Liver (tissue), 3 donors: ENCODE measurements around the gene FCRL5.

Experiments used
- EGR1 ChIP-seq, 2 donors: IDR thresholded peaks; 2 replicates each; pipeline ENCODE4 v1.6.1; 2016 to 2018; ENCODE audit warnings: antibody characterized with exemption in 2 of 2, low read depth in 2 of 2
- FOXA1 ChIP-seq: IDR thresholded peaks from 2 replicates; pipeline ENCODE4 v1.6.1; 2016; ENCODE audit warnings: antibody characterized with exemption
- TF ChIP-seq, protein P1 (sequence below): fragments of 150-350 bp; IDR thresholded peaks from 2 replicates; pipeline ENCODE4 v1.5.1; 2017; ENCODE audit warnings: improper control_type of control experiment, low read depth, low read length; ENCODE audit not compliant: missing input control
- donor health status: healthy.
- donor health status: healthy.

DNA sequence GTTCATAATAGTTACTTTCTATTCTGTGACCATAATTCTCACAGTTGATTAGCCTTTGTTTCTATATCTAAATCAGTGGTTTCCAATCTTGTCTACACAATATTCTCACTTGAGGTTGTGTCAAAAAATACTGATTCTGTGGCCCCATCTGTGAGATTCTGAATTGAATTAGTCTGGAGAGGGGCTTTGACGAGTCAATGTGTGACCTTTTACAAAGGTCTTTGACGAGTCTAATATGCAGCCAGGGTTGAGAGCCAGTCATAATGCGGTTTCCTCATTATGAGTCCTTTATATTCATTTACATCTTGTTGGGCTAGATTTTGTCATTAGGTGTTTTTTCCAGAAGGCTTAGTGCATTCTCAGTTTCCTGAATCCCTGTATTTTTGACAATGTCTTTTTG is 19.7 kb downstream of the FCRL5 start:
- TF ChIP-seq EGR1 (IDR thresholded peaks at IDR 0.05; ENCODE audit: low read depth in 2 of 2) (no peak), FOXA1 (no peak)
- TF ChIP-seq, protein P1, sequence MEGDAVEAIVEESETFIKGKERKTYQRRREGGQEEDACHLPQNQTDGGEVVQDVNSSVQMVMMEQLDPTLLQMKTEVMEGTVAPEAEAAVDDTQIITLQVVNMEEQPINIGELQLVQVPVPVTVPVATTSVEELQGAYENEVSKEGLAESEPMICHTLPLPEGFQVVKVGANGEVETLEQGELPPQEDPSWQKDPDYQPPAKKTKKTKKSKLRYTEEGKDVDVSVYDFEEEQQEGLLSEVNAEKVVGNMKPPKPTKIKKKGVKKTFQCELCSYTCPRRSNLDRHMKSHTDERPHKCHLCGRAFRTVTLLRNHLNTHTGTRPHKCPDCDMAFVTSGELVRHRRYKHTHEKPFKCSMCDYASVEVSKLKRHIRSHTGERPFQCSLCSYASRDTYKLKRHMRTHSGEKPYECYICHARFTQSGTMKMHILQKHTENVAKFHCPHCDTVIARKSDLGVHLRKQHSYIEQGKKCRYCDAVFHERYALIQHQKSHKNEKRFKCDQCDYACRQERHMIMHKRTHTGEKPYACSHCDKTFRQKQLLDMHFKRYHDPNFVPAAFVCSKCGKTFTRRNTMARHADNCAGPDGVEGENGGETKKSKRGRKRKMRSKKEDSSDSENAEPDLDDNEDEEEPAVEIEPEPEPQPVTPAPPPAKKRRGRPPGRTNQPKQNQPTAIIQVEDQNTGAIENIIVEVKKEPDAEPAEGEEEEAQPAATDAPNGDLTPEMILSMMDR: no peak
